Measurements from ENCODE around the gene ANK3. TPM values are rescaled to one million over a fixed set of nuclear protein-coding genes. Genes with fewer than 3 reads are reported as not detected.

Gene ANK3
- polyA plus RNA-seq, 1 donor from 2014 or later = 114 TPM

DNA sequence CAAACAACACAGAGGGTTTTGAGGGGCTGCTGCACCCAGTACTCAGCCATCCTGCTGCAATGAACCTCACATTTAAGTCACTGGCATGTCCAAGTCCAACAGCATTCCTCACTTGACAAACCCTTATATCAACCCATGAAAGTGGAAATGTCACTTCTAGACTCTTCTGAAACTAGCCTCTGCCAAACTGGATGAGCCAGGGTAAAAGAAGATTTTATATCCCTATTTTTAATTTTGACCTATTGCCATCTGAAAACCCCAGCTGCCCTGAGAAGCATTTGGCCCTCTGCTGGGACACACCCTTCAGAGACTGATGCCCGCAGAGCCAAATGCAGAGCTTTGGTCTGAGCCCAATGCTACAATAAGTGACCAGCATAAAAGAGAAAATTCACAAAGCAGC, 201.1 kb downstream of the ANK3 start:
- H4K20me1 ChIP-seq (ENCODE audit: insufficient read depth) = no peaks in the 10 kb centered on the region
- no peaks in the 10 kb centered on the region for H3F3A ChIP-seq (ENCODE audit: insufficient read depth, low read length, poor library complexity, severe bottlenecking)
- H3K27me3 ChIP-seq (ENCODE audit: insufficient read depth, low read depth, low read length) = no peaks in the 10 kb centered on the region
- no peak overlapping the region for H3K9ac ChIP-seq (ENCODE audit: low read length)
- peaks cover 6% of the 10 kb centered on the region for H3K9me3 ChIP-seq (ENCODE audit: low read length)
- H3K9me2 ChIP-seq (ENCODE audit: insufficient read depth, low read length) = no peaks in the 10 kb centered on the region
- no peak overlapping the region for H3K4me2 ChIP-seq (ENCODE audit: low read length)
- no peaks in the 10 kb centered on the region for H3K79me2 ChIP-seq (replicated peaks; ENCODE audit: insufficient read depth, low read length)
- TF ChIP-seq SMC3 (conservative IDR thresholded peaks at IDR 0.05; ENCODE audit: poor library complexity) (no peak), EZH2 (IDR thresholded peaks at IDR 0.05; ENCODE audit: borderline replicate concordance, insufficient read depth, low read length, poor library complexity, severe bottlenecking) (no peak), TAF1 (IDR thresholded peaks at IDR 0.05; ENCODE audit: low read depth) (no peak), EP300 (conservative IDR thresholded peaks at IDR 0.05; ENCODE audit: poor library complexity, severe bottlenecking) (no peak), RAD21 (conservative IDR thresholded peaks at IDR 0.05) (no peak)
- TF ChIP-seq, protein P1, sequence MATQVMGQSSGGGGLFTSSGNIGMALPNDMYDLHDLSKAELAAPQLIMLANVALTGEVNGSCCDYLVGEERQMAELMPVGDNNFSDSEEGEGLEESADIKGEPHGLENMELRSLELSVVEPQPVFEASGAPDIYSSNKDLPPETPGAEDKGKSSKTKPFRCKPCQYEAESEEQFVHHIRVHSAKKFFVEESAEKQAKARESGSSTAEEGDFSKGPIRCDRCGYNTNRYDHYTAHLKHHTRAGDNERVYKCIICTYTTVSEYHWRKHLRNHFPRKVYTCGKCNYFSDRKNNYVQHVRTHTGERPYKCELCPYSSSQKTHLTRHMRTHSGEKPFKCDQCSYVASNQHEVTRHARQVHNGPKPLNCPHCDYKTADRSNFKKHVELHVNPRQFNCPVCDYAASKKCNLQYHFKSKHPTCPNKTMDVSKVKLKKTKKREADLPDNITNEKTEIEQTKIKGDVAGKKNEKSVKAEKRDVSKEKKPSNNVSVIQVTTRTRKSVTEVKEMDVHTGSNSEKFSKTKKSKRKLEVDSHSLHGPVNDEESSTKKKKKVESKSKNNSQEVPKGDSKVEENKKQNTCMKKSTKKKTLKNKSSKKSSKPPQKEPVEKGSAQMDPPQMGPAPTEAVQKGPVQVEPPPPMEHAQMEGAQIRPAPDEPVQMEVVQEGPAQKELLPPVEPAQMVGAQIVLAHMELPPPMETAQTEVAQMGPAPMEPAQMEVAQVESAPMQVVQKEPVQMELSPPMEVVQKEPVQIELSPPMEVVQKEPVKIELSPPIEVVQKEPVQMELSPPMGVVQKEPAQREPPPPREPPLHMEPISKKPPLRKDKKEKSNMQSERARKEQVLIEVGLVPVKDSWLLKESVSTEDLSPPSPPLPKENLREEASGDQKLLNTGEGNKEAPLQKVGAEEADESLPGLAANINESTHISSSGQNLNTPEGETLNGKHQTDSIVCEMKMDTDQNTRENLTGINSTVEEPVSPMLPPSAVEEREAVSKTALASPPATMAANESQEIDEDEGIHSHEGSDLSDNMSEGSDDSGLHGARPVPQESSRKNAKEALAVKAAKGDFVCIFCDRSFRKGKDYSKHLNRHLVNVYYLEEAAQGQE (IDR thresholded peaks at IDR 0.05; ENCODE audit: borderline replicate concordance) = no peak
- peaks cover 27% of the 10 kb centered on the region for H3K36me3 ChIP-seq (ENCODE audit: insufficient read depth, low read length)
- no peak overlapping the region for H3K27ac ChIP-seq (ENCODE audit: low read length)
- H3K4me3 ChIP-seq (ENCODE audit: low read length) = no peak overlapping the region
- no peak overlapping the region for H2AFZ ChIP-seq (ENCODE audit: low read depth, low read length)

DNA sequence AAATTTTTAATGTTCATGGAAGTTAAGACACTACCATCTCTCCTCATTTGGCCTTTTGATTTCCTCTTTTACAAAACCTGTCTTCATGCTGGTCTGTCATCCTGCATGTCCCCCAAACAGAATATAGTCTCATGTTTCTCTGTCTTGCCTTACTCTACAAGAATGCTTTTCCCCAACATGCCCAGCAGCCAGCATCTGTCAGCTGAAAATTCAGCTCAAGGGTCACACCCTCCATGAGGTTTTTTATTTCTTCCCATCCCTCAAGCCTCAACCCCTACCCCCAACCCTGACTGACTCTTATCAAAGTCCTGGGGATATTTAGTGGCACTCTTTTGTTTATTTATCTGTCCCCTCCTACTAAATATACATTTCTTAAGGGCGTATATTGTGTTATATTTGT, 202.0 kb downstream of the ANK3 start:
- H3K4me2 ChIP-seq (ENCODE audit: low read length) = no peak overlapping the region
- no peaks in the 10 kb centered on the region for H3K27me3 ChIP-seq (ENCODE audit: insufficient read depth, low read depth, low read length)
- H3K9me3 ChIP-seq (ENCODE audit: low read length) = peaks cover 6% of the 10 kb centered on the region
- no peak overlapping the region for H3K27ac ChIP-seq (ENCODE audit: low read length)
- H3F3A ChIP-seq (ENCODE audit: insufficient read depth, low read length, poor library complexity, severe bottlenecking) = no peaks in the 10 kb centered on the region
- H4K20me1 ChIP-seq (ENCODE audit: insufficient read depth) = no peaks in the 10 kb centered on the region
- TF ChIP-seq MXI1 (conservative IDR thresholded peaks at IDR 0.05; ENCODE audit: poor library complexity, severe bottlenecking) (no peak), RAD21 (conservative IDR thresholded peaks at IDR 0.05) (no peak), POLR2AphosphoS5 (IDR thresholded peaks at IDR 0.05) (no peak), EP300 (conservative IDR thresholded peaks at IDR 0.05; ENCODE audit: poor library complexity, severe bottlenecking) (no peak), EZH2 (IDR thresholded peaks at IDR 0.05; ENCODE audit: borderline replicate concordance, insufficient read depth, low read length, poor library complexity, severe bottlenecking) (no peak), SMC3 (conservative IDR thresholded peaks at IDR 0.05; ENCODE audit: poor library complexity) (no peak), TAF1 (IDR thresholded peaks at IDR 0.05; ENCODE audit: low read depth) (no peak)
- TF ChIP-seq, protein P2, sequence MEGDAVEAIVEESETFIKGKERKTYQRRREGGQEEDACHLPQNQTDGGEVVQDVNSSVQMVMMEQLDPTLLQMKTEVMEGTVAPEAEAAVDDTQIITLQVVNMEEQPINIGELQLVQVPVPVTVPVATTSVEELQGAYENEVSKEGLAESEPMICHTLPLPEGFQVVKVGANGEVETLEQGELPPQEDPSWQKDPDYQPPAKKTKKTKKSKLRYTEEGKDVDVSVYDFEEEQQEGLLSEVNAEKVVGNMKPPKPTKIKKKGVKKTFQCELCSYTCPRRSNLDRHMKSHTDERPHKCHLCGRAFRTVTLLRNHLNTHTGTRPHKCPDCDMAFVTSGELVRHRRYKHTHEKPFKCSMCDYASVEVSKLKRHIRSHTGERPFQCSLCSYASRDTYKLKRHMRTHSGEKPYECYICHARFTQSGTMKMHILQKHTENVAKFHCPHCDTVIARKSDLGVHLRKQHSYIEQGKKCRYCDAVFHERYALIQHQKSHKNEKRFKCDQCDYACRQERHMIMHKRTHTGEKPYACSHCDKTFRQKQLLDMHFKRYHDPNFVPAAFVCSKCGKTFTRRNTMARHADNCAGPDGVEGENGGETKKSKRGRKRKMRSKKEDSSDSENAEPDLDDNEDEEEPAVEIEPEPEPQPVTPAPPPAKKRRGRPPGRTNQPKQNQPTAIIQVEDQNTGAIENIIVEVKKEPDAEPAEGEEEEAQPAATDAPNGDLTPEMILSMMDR (IDR thresholded peaks at IDR 0.05; ENCODE audit: poor library complexity, severe bottlenecking) = no peak
- TF ChIP-seq, protein P1 (IDR thresholded peaks at IDR 0.05; ENCODE audit: borderline replicate concordance) = no peak
- no peak overlapping the region for H2AFZ ChIP-seq (ENCODE audit: low read depth, low read length)
- no peak overlapping the region for H3K4me3 ChIP-seq (ENCODE audit: low read length)
- no peaks in the 10 kb centered on the region for H3K9me2 ChIP-seq (ENCODE audit: insufficient read depth, low read length)
- peaks cover 30% of the 10 kb centered on the region for H3K36me3 ChIP-seq (ENCODE audit: insufficient read depth, low read length)
- H3K79me2 ChIP-seq (replicated peaks; ENCODE audit: insufficient read depth, low read length) = no peaks in the 10 kb centered on the region
- no peak overlapping the region for H3K9ac ChIP-seq (ENCODE audit: low read length)
